K562 (cell line): ENCODE measurements around the gene ABAT. TPM values are rescaled to one million over a fixed set of nuclear protein-coding genes. Genes with fewer than 3 reads are reported as not detected.

Experiments used
- HDAC2 ChIP-seq: fragments of 450-650 bp; IDR thresholded peaks from 2 replicates; pipeline ENCODE4 v1.6.1; 2016; ENCODE audit warnings: mild to moderate bottlenecking
- KDM1A ChIP-seq, 2 experiments: fragments of 450-650 bp; IDR thresholded peaks; 2 replicates each; pipeline ENCODE4 v1.6.1; 2016; ENCODE audit warnings: mild to moderate bottlenecking in 2 of 2
- NR2C1 ChIP-seq, 2 experiments: fragments of 450-650 bp; IDR thresholded peaks; 2 replicates each; pipeline ENCODE4 v1.6.1; 2017; ENCODE audit warnings: mild to moderate bottlenecking in 2 of 2, antibody characterized with exemption in 1 of 2, inconsistent platforms in 1 of 2, missing compliant biosample characterization in 1 of 2, missing genetic modification characterization in 1 of 2
- PHF8 ChIP-seq: fragments of 200-600 bp; sonication (generic); IDR thresholded peaks from 2 replicates; pipeline ENCODE4 v1.6.1; 2012; ENCODE audit warnings: mixed run types, mild to moderate bottlenecking, inconsistent platforms, low read length, moderate library complexity, borderline replicate concordance
- SREBF1 ChIP-seq: fragments of 150-350 bp; IDR thresholded peaks from 2 replicates; pipeline ENCODE4 v1.6.1; 2014; ENCODE audit warnings: antibody characterized with exemption, low read depth, low read length, borderline replicate concordance
- TCF7L2 ChIP-seq: fragments of 150-350 bp; IDR thresholded peaks from 2 replicates; pipeline ENCODE4 v1.6.1; 2016; ENCODE audit warnings: low read depth, mild to moderate bottlenecking, low read length, moderate library complexity
- ZNF384 ChIP-seq: IDR thresholded peaks from 2 replicates; pipeline ENCODE4 v1.6.1; 2012; ENCODE audit warnings: low read depth, low read length, improper control_type of control experiment
- ZNF589 ChIP-seq: fragments of 200-800 bp; sonication (Bioruptor generic); IDR thresholded peaks from 2 replicates; pipeline ENCODE4 v1.6.1; 2016; ENCODE audit warnings: low read depth, missing genetic modification characterization, missing compliant biosample characterization
- polyA plus RNA-seq, 8 experiments: library from polyadenylated mRNA; depleted of rRNA in 4 of 8; stranded (reverse) in 5 of 8; unstranded in 3 of 8; fragments of >200 nt; fragmentation: Nextera tagmentation in 2 of 8; fragmentation: Illumina TruSeq in 1 of 8; extraction: Ambion mirVana in 2 of 8; extraction: Trizol in 1 of 8; gene quantifications; 2 replicates each; pipeline versions ENCODE4 v1.2.1 to v1.2.3, GENCODE V29; 2011 to 2014; ENCODE audit warnings: inconsistent platforms in 1 of 8, missing spikeins in 1 of 8
- total RNA-seq, 7 experiments: library from RNA; depleted of rRNA in 6 of 7; stranded (reverse); fragments of >200 nt in 6 of 7; fragmentation: Illumina TruSeq in 2 of 7; extraction: Trizol in 2 of 7; gene quantifications; 2 replicates each; pipeline versions ENCODE4 v1.2.1 to v1.2.3, GENCODE V29; 2011 to 2021; ENCODE audit warnings: low replicate concordance in 1 of 7
- TF ChIP-seq, protein P1 (sequence below): sonication (generic); formaldehyde crosslinking; IDR thresholded peaks from 2 replicates; pipeline ENCODE4 v1.8.0; 2022; ENCODE audit warnings: mild to moderate bottlenecking, missing genetic modification reagents
- TF ChIP-seq, protein P2 (sequence below): fragments of 450-650 bp; formaldehyde crosslinking; IDR thresholded peaks from 2 replicates; pipeline ENCODE4 v1.4.0; 2020; ENCODE audit warnings: mild to moderate bottlenecking, moderate library complexity
- TF ChIP-seq, protein P3 (sequence below): fragments of 250-450 bp; sonication (Bioruptor Pico); IDR thresholded peaks from 2 replicates; pipeline ENCODE4 v1.8.0; 2021; ENCODE audit warnings: borderline replicate concordance, mild to moderate bottlenecking, moderate library complexity; ENCODE audit not compliant: poor library complexity, severe bottlenecking
- TF ChIP-seq, protein P4 (sequence below): fragments of 450-650 bp; conservative IDR thresholded peaks from 2 replicates; pipeline ENCODE4 v1.6.1; 2016; ENCODE audit warnings: missing genetic modification characterization, low read depth, mild to moderate bottlenecking, control low read depth, missing compliant biosample characterization
- TF ChIP-seq, protein P5 (sequence below): sonication (generic); formaldehyde crosslinking; IDR thresholded peaks from 2 replicates; pipeline ENCODE4 v1.8.0; 2022; ENCODE audit warnings: mild to moderate bottlenecking, missing genetic modification reagents, borderline replicate concordance

Gene ABAT
- total and polyA plus RNA-seq, 9 of the 15 experiments (the other 6 are each of a cell fraction or from before 2014, with no cell fraction given) = 0.01 to 0.49 (median 0.10) TPM

DNA sequence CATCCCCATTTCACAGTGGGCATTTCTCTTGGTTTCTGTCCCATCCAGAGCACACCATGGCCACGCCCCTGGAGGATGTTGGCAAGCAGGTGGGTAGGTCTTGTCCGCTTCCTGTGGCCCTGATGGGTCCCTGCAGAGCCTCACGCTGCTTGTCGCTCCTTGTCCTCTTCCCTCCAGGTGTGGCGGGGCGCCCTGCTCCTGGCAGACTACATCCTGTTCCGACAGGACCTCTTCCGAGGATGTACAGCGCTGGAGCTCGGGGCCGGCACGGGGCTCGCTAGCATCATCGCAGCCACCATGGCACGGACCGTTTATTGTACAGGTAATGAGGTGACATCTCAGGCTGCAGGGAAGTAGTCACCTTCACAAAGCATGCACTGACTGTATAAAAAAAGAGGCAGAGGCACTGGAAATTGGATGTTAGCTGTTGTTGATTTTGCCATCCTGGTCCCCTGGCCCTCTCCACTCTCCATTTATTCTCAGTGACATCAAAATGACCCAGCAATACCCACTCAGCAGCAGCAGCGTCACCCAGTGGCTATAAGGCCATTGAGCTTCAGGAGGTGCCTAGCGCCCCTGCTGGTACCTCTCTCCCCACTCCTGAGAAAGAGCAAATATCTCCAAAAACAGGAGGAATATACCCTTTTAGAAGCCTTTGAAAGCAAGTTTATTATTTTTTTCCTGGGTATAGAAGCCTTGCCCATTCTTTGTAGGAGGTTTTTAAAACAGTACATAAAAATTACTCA, 39.3 kb upstream of the ABAT start (continued):
- TF ChIP-seq, protein P1, sequence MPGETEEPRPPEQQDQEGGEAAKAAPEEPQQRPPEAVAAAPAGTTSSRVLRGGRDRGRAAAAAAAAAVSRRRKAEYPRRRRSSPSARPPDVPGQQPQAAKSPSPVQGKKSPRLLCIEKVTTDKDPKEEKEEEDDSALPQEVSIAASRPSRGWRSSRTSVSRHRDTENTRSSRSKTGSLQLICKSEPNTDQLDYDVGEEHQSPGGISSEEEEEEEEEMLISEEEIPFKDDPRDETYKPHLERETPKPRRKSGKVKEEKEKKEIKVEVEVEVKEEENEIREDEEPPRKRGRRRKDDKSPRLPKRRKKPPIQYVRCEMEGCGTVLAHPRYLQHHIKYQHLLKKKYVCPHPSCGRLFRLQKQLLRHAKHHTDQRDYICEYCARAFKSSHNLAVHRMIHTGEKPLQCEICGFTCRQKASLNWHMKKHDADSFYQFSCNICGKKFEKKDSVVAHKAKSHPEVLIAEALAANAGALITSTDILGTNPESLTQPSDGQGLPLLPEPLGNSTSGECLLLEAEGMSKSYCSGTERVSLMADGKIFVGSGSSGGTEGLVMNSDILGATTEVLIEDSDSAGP = no peak
- TF ChIP-seq TCF7L2 (no peak), PHF8 (no peak), NR2C1 (IDR thresholded peaks at IDR 0.05) (no peak), NR2C1 (tag; IDR thresholded peaks at IDR 0.05) (no peak), ZNF384 (peak; percentile 40; the same call in 1 of the 2 replicates), KDM1A (IDR thresholded peaks at IDR 0.05) (no peak), ZNF589 (CRISPR knock-in tag) (no peak), HDAC2 (no peak), SREBF1 (no peak)
- TF ChIP-seq, protein P2, sequence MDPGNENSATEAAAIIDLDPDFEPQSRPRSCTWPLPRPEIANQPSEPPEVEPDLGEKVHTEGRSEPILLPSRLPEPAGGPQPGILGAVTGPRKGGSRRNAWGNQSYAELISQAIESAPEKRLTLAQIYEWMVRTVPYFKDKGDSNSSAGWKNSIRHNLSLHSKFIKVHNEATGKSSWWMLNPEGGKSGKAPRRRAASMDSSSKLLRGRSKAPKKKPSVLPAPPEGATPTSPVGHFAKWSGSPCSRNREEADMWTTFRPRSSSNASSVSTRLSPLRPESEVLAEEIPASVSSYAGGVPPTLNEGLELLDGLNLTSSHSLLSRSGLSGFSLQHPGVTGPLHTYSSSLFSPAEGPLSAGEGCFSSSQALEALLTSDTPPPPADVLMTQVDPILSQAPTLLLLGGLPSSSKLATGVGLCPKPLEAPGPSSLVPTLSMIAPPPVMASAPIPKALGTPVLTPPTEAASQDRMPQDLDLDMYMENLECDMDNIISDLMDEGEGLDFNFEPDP (CRISPR knock-in tag) = no peak
- TF ChIP-seq, protein P3, sequence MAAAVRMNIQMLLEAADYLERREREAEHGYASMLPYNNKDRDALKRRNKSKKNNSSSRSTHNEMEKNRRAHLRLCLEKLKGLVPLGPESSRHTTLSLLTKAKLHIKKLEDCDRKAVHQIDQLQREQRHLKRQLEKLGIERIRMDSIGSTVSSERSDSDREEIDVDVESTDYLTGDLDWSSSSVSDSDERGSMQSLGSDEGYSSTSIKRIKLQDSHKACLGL = no peak
- TF ChIP-seq, protein P4, sequence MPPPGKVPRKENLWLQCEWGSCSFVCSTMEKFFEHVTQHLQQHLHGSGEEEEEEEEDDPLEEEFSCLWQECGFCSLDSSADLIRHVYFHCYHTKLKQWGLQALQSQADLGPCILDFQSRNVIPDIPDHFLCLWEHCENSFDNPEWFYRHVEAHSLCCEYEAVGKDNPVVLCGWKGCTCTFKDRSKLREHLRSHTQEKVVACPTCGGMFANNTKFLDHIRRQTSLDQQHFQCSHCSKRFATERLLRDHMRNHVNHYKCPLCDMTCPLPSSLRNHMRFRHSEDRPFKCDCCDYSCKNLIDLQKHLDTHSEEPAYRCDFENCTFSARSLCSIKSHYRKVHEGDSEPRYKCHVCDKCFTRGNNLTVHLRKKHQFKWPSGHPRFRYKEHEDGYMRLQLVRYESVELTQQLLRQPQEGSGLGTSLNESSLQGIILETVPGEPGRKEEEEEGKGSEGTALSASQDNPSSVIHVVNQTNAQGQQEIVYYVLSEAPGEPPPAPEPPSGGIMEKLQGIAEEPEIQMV (tag) = no peak
- TF ChIP-seq, protein P5, sequence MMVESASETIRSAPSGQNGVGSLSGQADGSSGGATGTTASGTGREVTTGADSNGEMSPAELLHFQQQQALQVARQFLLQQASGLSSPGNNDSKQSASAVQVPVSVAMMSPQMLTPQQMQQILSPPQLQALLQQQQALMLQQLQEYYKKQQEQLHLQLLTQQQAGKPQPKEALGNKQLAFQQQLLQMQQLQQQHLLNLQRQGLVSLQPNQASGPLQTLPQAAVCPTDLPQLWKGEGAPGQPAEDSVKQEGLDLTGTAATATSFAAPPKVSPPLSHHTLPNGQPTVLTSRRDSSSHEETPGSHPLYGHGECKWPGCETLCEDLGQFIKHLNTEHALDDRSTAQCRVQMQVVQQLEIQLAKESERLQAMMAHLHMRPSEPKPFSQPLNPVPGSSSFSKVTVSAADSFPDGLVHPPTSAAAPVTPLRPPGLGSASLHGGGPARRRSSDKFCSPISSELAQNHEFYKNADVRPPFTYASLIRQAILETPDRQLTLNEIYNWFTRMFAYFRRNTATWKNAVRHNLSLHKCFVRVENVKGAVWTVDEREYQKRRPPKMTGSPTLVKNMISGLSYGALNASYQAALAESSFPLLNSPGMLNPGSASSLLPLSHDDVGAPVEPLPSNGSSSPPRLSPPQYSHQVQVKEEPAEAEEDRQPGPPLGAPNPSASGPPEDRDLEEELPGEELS (CRISPR knock-in tag) = no peak
